HG03039 (cell line): ENCODE data around the gene HOXB1.
"Not testable (repeated sequence)": the region's sequence is repeated elsewhere in the genome, so short reads cannot be mapped to it uniquely, and the experiment has no call there.

ENCODE experiments used
- ATAC-seq: cut with Tn5 transposase; IDR thresholded peaks from one replicate; pipeline ENCODE4 v1.9.1; 2021; ENCODE audit warnings: mild to moderate bottlenecking, moderate library complexity; ENCODE audit not compliant: unreplicated experiment

The HOXB1 gene

DNA sequence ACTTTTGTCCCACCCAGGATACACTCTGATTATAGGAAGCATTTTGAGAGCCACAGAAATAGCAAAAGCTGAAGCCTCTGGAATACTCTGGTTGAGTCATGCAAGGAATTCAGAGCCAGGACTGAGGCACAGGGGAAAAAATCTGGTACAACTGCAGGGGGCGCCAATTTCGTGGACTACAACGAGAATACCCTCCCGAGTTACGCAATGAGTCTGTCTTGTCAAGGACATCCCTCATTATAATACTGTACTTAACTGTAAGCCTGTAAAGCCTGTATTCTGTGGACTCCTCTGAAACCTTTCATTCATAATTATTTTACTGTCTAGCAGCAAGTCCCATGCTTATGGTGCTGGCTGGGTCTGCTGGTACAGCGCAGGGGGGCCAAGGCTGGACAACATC is 7.8 kb downstream of the HOXB1 start:
- ATAC-seq: no peak

DNA sequence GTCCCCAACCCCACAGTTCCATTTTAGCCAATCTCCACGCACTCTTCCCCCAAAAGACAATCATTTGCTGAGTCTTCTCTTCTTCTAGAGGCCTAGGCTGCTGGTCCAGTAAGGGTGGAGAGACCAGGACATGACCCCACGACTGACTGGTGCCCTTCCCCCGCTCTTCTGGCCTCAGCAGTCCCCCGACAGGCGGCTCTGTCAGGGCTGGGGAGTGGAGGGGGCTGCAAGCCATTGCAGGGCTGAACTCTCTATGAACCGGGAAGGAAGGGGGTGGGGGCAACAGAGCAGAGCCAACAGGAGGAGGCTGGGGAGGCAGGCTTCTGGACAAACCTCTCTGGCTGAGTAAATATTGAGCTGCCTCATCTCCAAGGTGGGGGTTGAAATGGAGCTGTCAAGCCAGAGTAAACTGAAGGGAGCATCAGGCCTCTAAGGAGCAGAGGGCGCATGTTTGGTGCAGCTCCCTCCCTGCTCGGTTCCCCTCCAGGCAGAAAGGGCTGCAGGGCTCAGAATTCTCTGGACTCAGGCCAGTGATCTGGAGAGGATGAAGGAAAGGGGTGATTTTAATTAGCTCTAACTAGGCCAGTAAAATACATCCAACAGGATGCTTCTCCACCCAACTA is 8.7 kb downstream of the HOXB1 start:
- no peak for ATAC-seq

GRCh38 chr17:48520631-48521079 is 10.2 kb downstream of the HOXB1 start:
- ATAC-seq: no peak

GRCh38 chr17:48519427-48519826 is 11.4 kb downstream of the HOXB1 start:
- ATAC-seq: no peak

- no peak for ATAC-seq
These were observed 13.3 kb downstream of the HOXB1 start for GRCh38 chr17:48517478-48517877.

- no peak for ATAC-seq
These were observed 14.6 kb downstream of the HOXB1 start for GRCh38 chr17:48515925-48516900.

DNA sequence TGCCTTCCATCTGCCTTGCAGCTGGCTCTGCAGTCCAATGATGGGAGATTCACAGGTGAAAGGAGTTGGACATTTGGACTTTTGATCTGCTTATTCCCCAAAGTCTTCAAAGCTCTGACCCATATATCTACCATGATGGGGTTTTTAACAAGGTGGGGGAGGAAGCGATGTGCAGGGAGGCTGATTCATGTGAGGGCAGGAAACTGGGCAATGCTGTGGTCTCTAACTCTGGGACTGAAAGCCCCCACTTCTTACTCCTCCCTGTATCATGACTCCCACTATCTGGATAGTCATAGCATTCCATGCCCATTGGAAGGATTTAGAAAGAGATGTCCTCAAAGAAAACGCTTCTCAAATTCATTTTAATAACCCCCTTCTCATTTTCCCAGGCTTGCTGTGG is 16.3 kb downstream of the HOXB1 start:
- no peak for ATAC-seq

DNA sequence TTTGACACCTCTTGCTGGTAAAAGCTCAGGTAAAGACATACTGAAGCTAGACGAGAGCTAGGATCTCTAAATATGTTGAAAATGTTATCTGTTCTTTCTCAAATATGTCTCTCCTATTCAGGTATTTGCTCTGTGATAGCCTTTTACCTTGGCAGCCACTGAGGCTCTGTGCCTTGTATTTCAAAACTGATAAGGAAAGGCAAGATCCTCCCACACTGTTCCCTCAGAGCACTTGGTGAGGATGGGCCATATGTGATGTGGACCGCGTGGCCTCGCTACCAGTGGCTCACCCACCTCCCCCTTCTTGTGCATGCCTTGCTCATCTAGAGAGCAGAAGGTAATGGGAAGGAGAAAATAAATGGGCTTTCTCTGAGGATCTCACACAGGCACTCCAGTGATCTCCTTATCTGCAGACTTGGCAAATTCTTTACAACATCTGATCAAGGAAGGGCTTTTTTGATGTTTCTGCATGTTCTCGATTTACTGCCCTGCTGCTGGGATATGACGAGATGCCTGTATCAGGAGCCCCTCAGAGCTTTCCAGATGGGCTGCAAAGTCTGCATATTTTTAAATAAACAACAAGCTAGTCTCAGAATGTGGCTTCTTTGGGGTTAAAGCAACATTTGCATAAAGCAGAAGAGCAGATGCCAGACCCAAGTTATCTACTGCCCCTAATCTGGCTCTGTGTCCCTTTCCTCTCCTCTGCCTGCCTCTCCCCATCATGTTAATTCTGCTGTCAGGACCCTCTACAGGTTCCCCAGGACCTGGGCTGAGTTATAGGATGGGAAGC is 16.9 kb downstream of the HOXB1 start:
- ATAC-seq: no peak

GRCh38 chr17:48513097-48513496 is 17.7 kb downstream of the HOXB1 start:
- ATAC-seq: no peak

GRCh38 chr17:48510761-48511604 is 19.8 kb downstream of the HOXB1 start:
- peak; percentile 37 for ATAC-seq

DNA sequence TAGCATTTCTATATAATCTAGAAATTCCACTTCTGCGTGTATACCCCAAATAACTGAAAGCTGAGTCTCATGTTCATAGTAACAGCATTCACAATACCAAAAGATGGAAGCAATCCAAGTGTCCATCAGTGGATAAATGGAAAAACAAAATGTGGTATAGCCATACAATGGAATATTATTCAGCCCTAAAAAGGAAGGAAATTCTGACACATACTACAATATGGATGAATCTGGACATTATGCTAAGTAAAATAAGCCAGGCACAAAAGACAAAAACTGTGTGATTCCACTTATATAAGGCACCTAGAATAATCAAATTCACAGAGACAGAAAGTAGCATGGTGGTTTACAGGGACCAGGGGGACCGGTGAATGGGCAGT is 20.4 kb downstream of the HOXB1 start:
- no peak for ATAC-seq

DNA sequence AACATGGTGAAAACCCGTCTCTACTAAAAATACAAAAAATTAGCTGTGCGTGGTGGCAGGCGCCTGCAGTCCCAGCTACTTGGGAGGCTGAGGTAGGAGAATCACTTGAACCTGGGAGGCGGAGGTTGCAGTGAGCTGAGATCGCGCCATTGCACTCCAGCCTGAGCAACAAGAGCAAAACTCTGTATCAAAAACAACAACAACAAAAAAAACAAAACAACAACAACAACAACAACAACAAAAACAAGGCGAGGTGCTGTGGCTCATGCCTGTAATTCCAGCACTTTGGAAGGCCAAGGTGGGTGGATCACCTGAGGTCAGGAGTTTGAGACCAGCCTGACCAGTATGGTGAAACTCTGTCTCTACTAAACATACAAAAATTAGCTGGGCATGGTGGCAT is 21.1 kb downstream of the HOXB1 start:
- not testable (repeated sequence) for ATAC-seq

GRCh38 chr17:48506246-48506645 is 24.6 kb downstream of the HOXB1 start:
- no peak for ATAC-seq

DNA sequence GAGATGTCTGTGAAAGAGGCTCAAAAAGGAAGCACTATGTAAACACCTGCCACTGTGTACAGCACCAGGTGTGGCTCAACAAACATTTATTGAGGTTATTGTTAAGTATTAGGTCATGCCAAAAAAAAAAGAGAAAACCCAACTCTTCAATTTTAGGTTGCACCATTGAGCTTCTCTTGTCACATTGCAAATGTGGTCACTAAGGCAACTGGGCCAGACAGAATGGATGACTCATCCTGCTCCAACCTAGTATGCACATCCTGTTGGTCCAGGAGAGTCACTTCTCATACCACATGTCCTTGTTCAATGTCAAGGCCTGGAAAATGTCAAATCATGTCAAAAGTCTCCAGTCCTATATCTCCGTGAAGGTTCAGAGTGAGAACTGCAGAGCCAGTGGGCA is 25.0 kb downstream of the HOXB1 start:
- ATAC-seq: peak; percentile 59

- ATAC-seq: no peak
These were observed 25.9 kb downstream of the HOXB1 start for GRCh38 chr17:48504953-48505352.

DNA sequence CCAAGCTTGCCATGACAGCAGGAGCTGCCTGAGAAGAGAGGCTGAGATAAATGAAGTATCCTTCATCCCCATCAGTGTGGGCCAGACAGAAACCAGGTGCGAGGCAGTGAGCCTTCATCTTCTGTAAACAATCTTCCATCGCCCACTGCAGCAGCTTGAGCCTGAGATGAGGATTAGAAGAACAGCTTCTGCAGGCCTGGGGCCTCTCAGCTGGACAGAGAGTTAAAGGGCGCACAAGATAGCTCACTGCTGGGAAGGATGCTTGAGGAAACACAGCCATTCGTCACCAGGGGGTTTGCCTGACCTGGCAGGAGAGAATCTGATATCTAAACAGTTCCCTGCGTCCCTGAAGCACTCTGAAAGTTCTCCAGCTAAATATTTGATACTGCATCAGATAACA is 27.1 kb downstream of the HOXB1 start:
- ATAC-seq: no peak

GRCh38 chr17:48502901-48503300 is 27.9 kb downstream of the HOXB1 start:
- ATAC-seq: no peak

GRCh38 chr17:48502312-48502711 is 28.5 kb downstream of the HOXB1 start:
- ATAC-seq: no peak

- no peak for ATAC-seq
These were observed 30.1 kb downstream of the HOXB1 start for GRCh38 chr17:48500435-48501426.
